H1 (cell line): ENCODE results near the gene GUCY1A2. TPM values are rescaled to one million over a fixed set of nuclear protein-coding genes. Genes with fewer than 3 reads are reported as not detected.

ENCODE experiments used
- CTCF ChIA-PET: fragments of 300-600 bp; sonication (Branson Sonifier 250); formaldehyde crosslinking; loops from one replicate; lab custom pipeline; 2021; ENCODE audit not compliant: partially characterized antibody; lab: Charles Lee
- POLR2A ChIA-PET: fragments of 300-600 bp; sonication (Branson Sonifier 250); formaldehyde crosslinking; loops from one replicate; lab custom pipeline; 2021; ENCODE audit warnings: inconsistent platforms; ENCODE audit not compliant: partially characterized antibody; lab: Charles Lee
- DNase-seq, 2 experiments: peaks; one replicate each; pipeline versions ENCODE4 v3.0.0 to v3.0.0-alpha.2; 2010 to 2022; ENCODE audit warnings: low spot score in 2 of 2, low read depth in 1 of 2, mixed read lengths in 1 of 2
- FAIRE-seq: peaks from 2 replicates; lab custom pipeline; 2011; peaks lifted over from hg19 to GRCh38; lab: Jason Lieb, UNC
- H2AFZ ChIP-seq: 2 replicates; pipeline ENCODE4 v1.8.1; 2012; ENCODE audit warnings: low read length, inconsistent platforms
- H2AK5ac ChIP-seq: 2 replicates; pipeline ENCODE4 v1.6.1; 2013; ENCODE audit warnings: low read depth, low read length
- H2BK120ac ChIP-seq: replicated peaks from 2 replicates; pipeline ENCODE3; 2013; ENCODE audit warnings: low read depth, low read length, inconsistent platforms
- H2BK12ac ChIP-seq: 2 replicates; pipeline ENCODE4 v1.6.1; 2013; ENCODE audit warnings: low read depth, low read length
- H2BK15ac ChIP-seq: 2 replicates; pipeline ENCODE4 v1.6.1; 2013; ENCODE audit warnings: low read length
- H2BK20ac ChIP-seq: 2 replicates; pipeline ENCODE4 v1.6.1; 2013; ENCODE audit warnings: low read length
- H2BK5ac ChIP-seq: 2 replicates; pipeline ENCODE4 v1.6.1; 2013; ENCODE audit warnings: low read depth, low read length
- H3K14ac ChIP-seq: 2 replicates; pipeline ENCODE4 v1.6.1; 2013; ENCODE audit warnings: inconsistent platforms; ENCODE audit not compliant: insufficient read length
- H3K18ac ChIP-seq: 2 replicates; pipeline ENCODE4 v1.6.1; 2013; ENCODE audit warnings: low read length; ENCODE audit errors: extremely low read depth
- H3K23ac ChIP-seq: 2 replicates; pipeline ENCODE4 v1.6.1; 2013; ENCODE audit warnings: inconsistent platforms; ENCODE audit not compliant: insufficient read length
- H3K23me2 ChIP-seq: 2 replicates; pipeline ENCODE4 v1.6.1; 2013; ENCODE audit warnings: low read depth, low read length
- H3K27ac ChIP-seq: 2 replicates; pipeline ENCODE4 v1.6.1; 2011; ENCODE audit warnings: low read depth, low read length, inconsistent platforms
- H3K27me3 ChIP-seq, 4 experiments: replicated peaks in 1 of 4; 1 replicate in 1 of 4; 2 replicates in 3 of 4; pipeline versions ENCODE4 v1.6.1 to v1.8.1; 2011 to 2013; ENCODE audit warnings: low read length in 3 of 4, mild to moderate bottlenecking in 3 of 4, inconsistent platforms in 2 of 4, mixed read lengths in 2 of 4, moderate library complexity in 1 of 4; ENCODE audit not compliant: control insufficient read depth in 3 of 4, insufficient read depth in 3 of 4; ENCODE audit errors: extremely low read depth in 1 of 4
- H3K36me3 ChIP-seq, 4 experiments: 2 replicates each; pipeline versions ENCODE4 v1.6.1 to v1.8.1; 2011 to 2013; ENCODE audit warnings: mild to moderate bottlenecking in 4 of 4, low read length in 3 of 4, moderate library complexity in 2 of 4, control low read depth in 1 of 4, inconsistent platforms in 1 of 4; ENCODE audit not compliant: insufficient read depth in 4 of 4, control insufficient read depth in 2 of 4
- H3K4ac ChIP-seq: replicated peaks from 2 replicates; pipeline ENCODE3; 2013; ENCODE audit warnings: low read length, low read depth, mixed read lengths, inconsistent platforms; ENCODE audit not compliant: insufficient read length
- H3K4me1 ChIP-seq, 4 experiments: replicated peaks in 1 of 4; 1 replicate in 1 of 4; 2 replicates in 3 of 4; pipeline versions ENCODE4 v1.6.1 to v1.8.1; 2011 to 2013; ENCODE audit warnings: low read length in 3 of 4, inconsistent platforms in 2 of 4, mixed read lengths in 1 of 4; ENCODE audit not compliant: insufficient read depth in 4 of 4, control insufficient read depth in 3 of 4
- H3K4me2 ChIP-seq, 2 experiments: 2 replicates each; pipeline versions ENCODE4 v1.6.1 to v1.8.1; 2011 to 2013; ENCODE audit warnings: low read depth in 2 of 2, low read length in 2 of 2, control low read depth in 1 of 2, inconsistent platforms in 1 of 2, mild to moderate bottlenecking in 1 of 2; ENCODE audit not compliant: insufficient read depth in 1 of 2
- H3K4me3 ChIP-seq, 4 experiments: fragments of 200-600, 300-600 bp in 1 of 4; sonication (generic), shearing (Covaris generic), sonication (Bioruptor Twin) in 1 of 4; 2 replicates each; pipeline versions ENCODE4 v1.5.1 to v1.8.1; 2011 to 2016; ENCODE audit warnings: low read length in 4 of 4, low read depth in 3 of 4, control low read depth in 2 of 4, inconsistent platforms in 2 of 4, mild to moderate bottlenecking in 2 of 4, mixed read lengths in 1 of 4, moderate library complexity in 1 of 4; ENCODE audit not compliant: insufficient read depth in 2 of 4; ENCODE audit errors: extremely low read depth in 1 of 4
- H3K56ac ChIP-seq: replicated peaks from 2 replicates; pipeline ENCODE3; 2013; ENCODE audit warnings: low read depth, mild to moderate bottlenecking, mixed read lengths, low read length, inconsistent platforms; ENCODE audit not compliant: insufficient read length
- H3K79me1 ChIP-seq: 2 replicates; pipeline ENCODE4 v1.6.1; 2013; ENCODE audit warnings: low read depth, low read length, control low read depth
- H3K79me2 ChIP-seq, 2 experiments: 2 replicates each; pipeline versions ENCODE4 v1.6.1 to v1.8.1; 2012 to 2013; ENCODE audit warnings: low read length in 2 of 2, mild to moderate bottlenecking in 2 of 2, inconsistent platforms in 1 of 2; ENCODE audit not compliant: insufficient read depth in 2 of 2, control insufficient read depth in 1 of 2
- H3K9ac ChIP-seq, 4 experiments: replicated peaks in 1 of 4; 1 replicate in 1 of 4; 2 replicates in 3 of 4; pipeline versions ENCODE4 v1.6.1 to v1.8.1; 2011 to 2013; ENCODE audit warnings: low read depth in 3 of 4, low read length in 3 of 4, control low read depth in 2 of 4, mild to moderate bottlenecking in 2 of 4, moderate library complexity in 2 of 4, inconsistent platforms in 1 of 4; ENCODE audit errors: extremely low read depth in 1 of 4
- H3K9me3 ChIP-seq, 2 experiments: 2 replicates each; pipeline versions ENCODE4 v1.6.1 to v1.8.1; 2012 to 2013; ENCODE audit warnings: mild to moderate bottlenecking in 2 of 2, moderate library complexity in 2 of 2, control low read depth in 1 of 2, inconsistent platforms in 1 of 2, low read depth in 1 of 2, low read length in 1 of 2, mixed read lengths in 1 of 2; ENCODE audit not compliant: insufficient read depth in 2 of 2
- H4K20me1 ChIP-seq, 2 experiments: replicated peaks in 1 of 2; 2 replicates each; pipeline versions ENCODE3 to v1.8.1; 2011 to 2013; ENCODE audit warnings: inconsistent platforms in 2 of 2, low read length in 2 of 2, mild to moderate bottlenecking in 1 of 2; ENCODE audit not compliant: insufficient read depth in 2 of 2, control insufficient read depth in 1 of 2
- H4K5ac ChIP-seq: 2 replicates; pipeline ENCODE4 v1.6.1; 2013; ENCODE audit warnings: low read length, low read depth, mixed read lengths, inconsistent platforms; ENCODE audit not compliant: insufficient read length
- H4K8ac ChIP-seq: 2 replicates; pipeline ENCODE4 v1.8.0; 2013; ENCODE audit warnings: mild to moderate bottlenecking, moderate library complexity, low read length, inconsistent platforms; ENCODE audit not compliant: insufficient read depth; ENCODE audit errors: extremely low read depth
- H4K91ac ChIP-seq: replicated peaks from 2 replicates; pipeline ENCODE3; 2013; ENCODE audit warnings: low read length, mixed read lengths, inconsistent platforms; ENCODE audit not compliant: insufficient read length
- CEBPB ChIP-seq: IDR thresholded peaks from 2 replicates; pipeline ENCODE4 v1.6.1; 2012; ENCODE audit warnings: low read depth, low read length
- EP300 ChIP-seq, 2 experiments: IDR thresholded peaks; 1 replicate in 1 of 2; 2 replicates in 1 of 2; pipeline ENCODE4 v1.6.1; 2011 to 2012; ENCODE audit warnings: low read depth in 2 of 2, low read length in 2 of 2, mild to moderate bottlenecking in 2 of 2, borderline replicate concordance in 1 of 2, inconsistent platforms in 1 of 2, moderate library complexity in 1 of 2
- JUND ChIP-seq: IDR thresholded peaks from 2 replicates; pipeline ENCODE4 v1.6.1; 2011; ENCODE audit warnings: mild to moderate bottlenecking, improper control_type of control experiment, low read length
- TAF1 ChIP-seq: IDR thresholded peaks from 2 replicates; pipeline ENCODE4 v1.6.1; 2011; ENCODE audit warnings: mild to moderate bottlenecking, low read depth, low read length
- TAF7 ChIP-seq: optimal IDR thresholded peaks from 2 replicates; pipeline ENCODE3; 2011; ENCODE audit warnings: low read depth, mild to moderate bottlenecking, inconsistent platforms, low read length, moderate library complexity, borderline replicate concordance
- WGBS, 2 experiments: shearing (Covaris generic) in 1 of 2; methylation state at CpG; one replicate each; pipeline versions ENCODE4 v1.1.6 to v1.1.7; 2013 to 2015; ENCODE audit warnings: low lambda C conversion rate in 2 of 2, mixed read lengths in 2 of 2, inconsistent platforms in 1 of 2, low coverage in 1 of 2, missing lambda C conversion rate in 1 of 2; ENCODE audit not compliant: insufficient replicate concordance in 2 of 2, insufficient coverage in 1 of 2, insufficient read length in 1 of 2; ENCODE audit errors: extremely low coverage in 1 of 2, missing lambda C conversion rate in 1 of 2; 5-methylcytosine and 5-hydroxymethylcytosine counted together
- polyA plus RNA-seq, 7 experiments: library from polyadenylated mRNA; depleted of rRNA in 3 of 7; stranded (reverse) in 5 of 7; unstranded in 2 of 7; fragments of >200 nt in 5 of 7; fragments of 200-250 nt in 2 of 7; gene quantifications; 1 replicate in 5 of 7; 2 replicates in 1 of 7; 4 replicates in 1 of 7; pipeline versions ENCODE4 v1.2.1 to v1.2.3, GENCODE V29; 2011 to 2013; ENCODE audit warnings: missing spikeins in 2 of 7, mixed read lengths in 2 of 7
- total RNA-seq: library from RNA; stranded (reverse); fragmentation: NEBNext Ultra II Directional; extraction: Animal tissue kit (Norgen Biotek cat#: 25700); gene quantifications from 2 replicates; pipeline ENCODE4 v1.2.1, GENCODE V29; 2021

The GUCY1A2 gene
- total and polyA plus RNA-seq, 2 of the 8 experiments (the other 6 are each of a cell fraction or from before 2014, with no cell fraction given): 0.11 to 1.9 TPM

DNA sequence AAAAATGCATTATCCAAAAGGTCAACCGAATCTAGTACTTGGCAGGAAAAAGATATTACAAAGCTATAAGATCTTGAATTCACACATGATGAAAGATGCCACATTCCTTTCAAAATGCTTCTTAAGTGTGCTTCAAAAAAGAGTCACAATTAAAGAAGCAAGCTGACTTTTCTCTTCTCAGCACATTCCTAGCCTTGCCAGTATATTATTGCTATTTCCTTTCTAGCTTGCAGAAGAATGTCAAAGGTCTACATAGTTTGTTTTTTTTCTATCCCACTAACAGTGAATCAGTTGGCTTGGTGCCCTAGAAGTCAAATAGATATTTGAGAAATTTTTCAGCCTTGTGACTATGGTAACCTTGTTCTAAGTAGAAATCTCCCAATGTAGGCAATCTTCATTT is 56.8 kb downstream of the GUCY1A2 start:
- H4K8ac ChIP-seq: no peak overlapping the region
- no peak overlapping the region for H3K18ac ChIP-seq
- H3K36me3 ChIP-seq: no peaks in the 10 kb centered on the region
- H3K4me2 ChIP-seq: no peak overlapping the region
- no peak overlapping the region for H3K9ac ChIP-seq
- CTCF ChIA-PET: no interaction called here
- no peak overlapping the region for H3K4ac ChIP-seq
- no peak overlapping the region for H4K5ac ChIP-seq
- no peaks in the 10 kb centered on the region for H3K79me2 ChIP-seq
- DNase-seq (no peak), FAIRE-seq (no peak)
- TF ChIP-seq EP300 (IDR thresholded peaks at IDR 0.05; ENCODE audit: borderline replicate concordance in 1 of 2, low read depth in 2 of 2, low read length in 2 of 2): no peak
- TF ChIP-seq TAF1: no peak
- TF ChIP-seq TAF7: no peak
- no peak for TF ChIP-seq JUND
- no peak for TF ChIP-seq CEBPB
- no peak overlapping the region for H2BK12ac ChIP-seq
- H3K4me3 ChIP-seq: no peak overlapping the region
- no peak overlapping the region for H2BK120ac ChIP-seq
- no peak overlapping the region for H2AFZ ChIP-seq
- H4K91ac ChIP-seq: no peak overlapping the region
- H3K23me2 ChIP-seq: peaks cover 2% of the 10 kb centered on the region; the same call in 1 of the 2 replicates
- no peak overlapping the region for H3K56ac ChIP-seq
- no peak overlapping the region for H2BK15ac ChIP-seq
- peaks cover 5 to 24% (median 13%) of the 10 kb centered on the region in 4 experiments for H3K4me1 ChIP-seq
- no peak overlapping the region for H2AK5ac ChIP-seq
- H2BK5ac ChIP-seq: no peak overlapping the region
- no peaks in the 10 kb centered on the region for H3K79me1 ChIP-seq
- no peak overlapping the region for H2BK20ac ChIP-seq
- no peak overlapping the region for H3K27ac ChIP-seq
- H3K14ac ChIP-seq: no peak overlapping the region
- H3K9me3 ChIP-seq: no peaks in the 10 kb centered on the region
- POLR2A ChIA-PET: no interaction called here
- no peak overlapping the region for H3K23ac ChIP-seq
- no peaks in the 10 kb centered on the region for H3K27me3 ChIP-seq
- WGBS, 2 experiments: 91% methylated on average over 1 of the region's 1 CpG; no CpG with 5 or more reads in 1 of the 2 experiments
- no peaks in the 10 kb centered on the region for H4K20me1 ChIP-seq
